Measurements from ENCODE around the gene NELL1. TPM values are rescaled to one million over a fixed set of nuclear protein-coding genes. Genes with fewer than 3 reads are reported as not detected.

Gene NELL1
- total RNA-seq, 2 donors from 2014 or later: not detected

GRCh38 chr11:20937826-20938225 lies 268.4 kb downstream of the NELL1 start:
- DNase-seq (no peak), ATAC-seq (no peak)
- H3K27me3 ChIP-seq: no peaks in the 10 kb centered on the region
- H3K36me3 ChIP-seq (replicated peaks in 1 of 2; ENCODE audit: insufficient read depth in 1 of 2, low read depth in 2 of 2): no peaks in the 10 kb centered on the region
- no peak overlapping the region for H3K27ac ChIP-seq
- WGBS, 2 donors: 60 to 62% methylated on average over 7 of the region's 7 CpGs
- intact Hi-C loops (cut with DNase I): no loop called here
- no peaks in the 10 kb centered on the region for H3K9me3 ChIP-seq
- TF ChIP-seq CTCF (IDR thresholded peaks at IDR 0.05): no peak
- no peak for TF ChIP-seq POLR2A (IDR thresholded peaks at IDR 0.05)
- no peaks in the 10 kb centered on the region for H3K4me1 ChIP-seq
- H3K4me3 ChIP-seq: no peak overlapping the region

- Histone ChIP-seq H3K4me1 (no peaks in the 10 kb centered on the region), H3K27ac (no peak overlapping the region), H3K27me3 (no peaks in the 10 kb centered on the region), H3K4me3 (no peak overlapping the region), H3K36me3 (replicated peaks in 1 of 2; ENCODE audit: insufficient read depth in 1 of 2, low read depth in 2 of 2) (no peaks in the 10 kb centered on the region), H3K9me3 (no peaks in the 10 kb centered on the region)
- DNase-seq: no peak
- TF ChIP-seq CTCF (IDR thresholded peaks at IDR 0.05) (no peak), POLR2A (IDR thresholded peaks at IDR 0.05) (no peak)
- intact Hi-C loops (cut with DNase I): no loop called here
- no peak for ATAC-seq
- WGBS, 2 donors: 56 to 65% methylated on average over 2 of the region's 2 CpGs
Observed at GRCh38 chr11:20949585-20949984, 280.2 kb downstream of the NELL1 start.

- TF ChIP-seq POLR2A (IDR thresholded peaks at IDR 0.05) (no peak), CTCF (IDR thresholded peaks at IDR 0.05) (no peak)
- no peak overlapping the region for H3K4me3 ChIP-seq
- no peaks in the 10 kb centered on the region for H3K4me1 ChIP-seq
- H3K27ac ChIP-seq: no peak overlapping the region
- DNase-seq: no peak
- 80 to 82% methylated on average over 1 of the region's 1 CpG for WGBS, 2 donors
- intact Hi-C loops (cut with DNase I): no loop called here
- no peaks in the 10 kb centered on the region for H3K27me3 ChIP-seq
- ATAC-seq: no peak
- H3K36me3 ChIP-seq (replicated peaks in 1 of 2; ENCODE audit: insufficient read depth in 1 of 2, low read depth in 2 of 2): no peaks in the 10 kb centered on the region
- H3K9me3 ChIP-seq: no peaks in the 10 kb centered on the region
Observed at GRCh38 chr11:20962581-20962980, 293.2 kb downstream of the NELL1 start.

- Histone ChIP-seq H3K36me3 (replicated peaks in 1 of 2; ENCODE audit: insufficient read depth in 1 of 2, low read depth in 2 of 2) (no peaks in the 10 kb centered on the region), H3K4me3 (no peak overlapping the region), H3K27ac (no peak overlapping the region), H3K4me1 (no peaks in the 10 kb centered on the region), H3K9me3 (no peaks in the 10 kb centered on the region), H3K27me3 (no peaks in the 10 kb centered on the region)
- WGBS, 2 donors: 50 to 59% methylated on average over 5 of the region's 5 CpGs
- intact Hi-C loops (cut with DNase I): no loop called here
- TF ChIP-seq CTCF (IDR thresholded peaks at IDR 0.05): no peak
- TF ChIP-seq POLR2A (IDR thresholded peaks at IDR 0.05): no peak
- ATAC-seq: no peak
- no peak for DNase-seq
Observed at GRCh38 chr11:20963596-20963995, 294.2 kb downstream of the NELL1 start.

GRCh38 chr11:20964985-20965384 lies 295.6 kb downstream of the NELL1 start:
- H3K4me1 ChIP-seq: no peaks in the 10 kb centered on the region
- no peak overlapping the region for H3K4me3 ChIP-seq
- no peaks in the 10 kb centered on the region for H3K27me3 ChIP-seq
- 90 to 95% methylated on average over 3 of the region's 3 CpGs for WGBS, 2 donors
- ATAC-seq (no peak), DNase-seq (no peak)
- no peak overlapping the region for H3K27ac ChIP-seq
- TF ChIP-seq POLR2A (IDR thresholded peaks at IDR 0.05) (no peak), CTCF (IDR thresholded peaks at IDR 0.05) (no peak)
- H3K36me3 ChIP-seq (replicated peaks in 1 of 2; ENCODE audit: insufficient read depth in 1 of 2, low read depth in 2 of 2): no peaks in the 10 kb centered on the region
- no peaks in the 10 kb centered on the region for H3K9me3 ChIP-seq
- intact Hi-C loops (cut with DNase I): no loop called here

All from body of pancreas (tissue), 4 donors.